ENCODE data around the gene PIGT. TPM values are rescaled to one million over a fixed set of nuclear protein-coding genes. Genes with fewer than 3 reads are reported as not detected.

PIGT gene
- total RNA-seq, 1 experiment from 2014 or later = 108 TPM

GRCh38 chr20:45409521-45410272 is 6.2 kb upstream of the PIGT start:
- Histone ChIP-seq H3K9me3 (ENCODE audit: control insufficient read depth, insufficient read depth, low read depth, low read length) (no peaks in the 10 kb centered on the region), H3K27ac (ENCODE audit: low read length) (no peak overlapping the region), H3K27me3 (ENCODE audit: control insufficient read depth, insufficient read depth, low read length) (no peaks in the 10 kb centered on the region), H3K4me3 (ENCODE audit: low read depth in 2 of 2, low read length in 2 of 2) (no peak overlapping the region), H3K36me3 (ENCODE audit: control insufficient read depth, insufficient read depth, low read length) (peaks cover 10% of the 10 kb centered on the region), H3K4me1 (ENCODE audit: control insufficient read depth, insufficient read depth, low read length) (no peaks in the 10 kb centered on the region; the same call in 1 of the 2 replicates)
- in situ Hi-C loops (cut with HindIII; ENCODE audit: low pct_unique_long_range_greater_than_20kb, low sequenced_read_pairs) (no loop called here), intact Hi-C loops (cut with micrococcal nuclease; ENCODE audit: unreplicated experiment) (no loop called here)
- ChIA-PET POLR2A (no interaction called here), CTCF (interaction anchor here (0.5 kb wide), 1 partner anchor 24 kb away, joined by 7 read pairs; no protein-coding TSS in a partner anchor)
- ATAC-seq (no peak), DNase-seq (ENCODE audit: low read depth, low spot score) (no peak)
- BruUV-seq (replicated peaks) = TSS peak; percentile 65
- no peak for TF ChIP-seq TCF7L2 (IDR thresholded peaks at IDR 0.05; ENCODE audit: low read depth, low read length)
- TF ChIP-seq CTCF (IDR thresholded peaks at IDR 0.05) = no peak
- TF ChIP-seq SIN3A (IDR thresholded peaks at IDR 0.05; ENCODE audit: borderline replicate concordance, insufficient read depth, low read depth, low read length) = no peak
- no peak for TF ChIP-seq REST (IDR thresholded peaks at IDR 0.05; ENCODE audit: insufficient read depth in 1 of 2, low read depth in 2 of 2, low read length in 1 of 2)
- no peak for TF ChIP-seq POLR2AphosphoS5 (IDR thresholded peaks at IDR 0.05; ENCODE audit: low read depth, low read length)

GRCh38 chr20:45410887-45411286 is 5.1 kb upstream of the PIGT start:
- Histone ChIP-seq H3K4me1 (ENCODE audit: control insufficient read depth, insufficient read depth, low read length) (no peaks in the 10 kb centered on the region; the same call in 1 of the 2 replicates), H3K27ac (ENCODE audit: low read length) (no peak overlapping the region), H3K9me3 (ENCODE audit: control insufficient read depth, insufficient read depth, low read depth, low read length) (no peaks in the 10 kb centered on the region), H3K36me3 (ENCODE audit: control insufficient read depth, insufficient read depth, low read length) (peaks cover 10% of the 10 kb centered on the region), H3K4me3 (ENCODE audit: low read depth in 2 of 2, low read length in 2 of 2) (no peak overlapping the region), H3K27me3 (ENCODE audit: control insufficient read depth, insufficient read depth, low read length) (no peaks in the 10 kb centered on the region)
- DNase-seq (ENCODE audit: low read depth, low spot score) (no peak), ATAC-seq (no peak)
- TF ChIP-seq CTCF (IDR thresholded peaks at IDR 0.05) (no peak), REST (IDR thresholded peaks at IDR 0.05; ENCODE audit: insufficient read depth in 1 of 2, low read depth in 2 of 2, low read length in 1 of 2) (no peak), SIN3A (IDR thresholded peaks at IDR 0.05; ENCODE audit: borderline replicate concordance, insufficient read depth, low read depth, low read length) (no peak), POLR2AphosphoS5 (IDR thresholded peaks at IDR 0.05; ENCODE audit: low read depth, low read length) (no peak), TCF7L2 (IDR thresholded peaks at IDR 0.05; ENCODE audit: low read depth, low read length) (no peak)
- intact Hi-C loops (cut with micrococcal nuclease; ENCODE audit: unreplicated experiment) (no loop called here), in situ Hi-C loops (cut with HindIII; ENCODE audit: low pct_unique_long_range_greater_than_20kb, low sequenced_read_pairs) (no loop called here)
- no TSS peak for BruUV-seq (replicated peaks)
- CTCF ChIA-PET = no interaction called here
- POLR2A ChIA-PET = interaction anchor here (0.7 kb wide), 1 partner anchor 88 kb away, joined by 3 read pairs; no protein-coding TSS in a partner anchor
